ENCODE data around the gene NCR2.

DNA sequence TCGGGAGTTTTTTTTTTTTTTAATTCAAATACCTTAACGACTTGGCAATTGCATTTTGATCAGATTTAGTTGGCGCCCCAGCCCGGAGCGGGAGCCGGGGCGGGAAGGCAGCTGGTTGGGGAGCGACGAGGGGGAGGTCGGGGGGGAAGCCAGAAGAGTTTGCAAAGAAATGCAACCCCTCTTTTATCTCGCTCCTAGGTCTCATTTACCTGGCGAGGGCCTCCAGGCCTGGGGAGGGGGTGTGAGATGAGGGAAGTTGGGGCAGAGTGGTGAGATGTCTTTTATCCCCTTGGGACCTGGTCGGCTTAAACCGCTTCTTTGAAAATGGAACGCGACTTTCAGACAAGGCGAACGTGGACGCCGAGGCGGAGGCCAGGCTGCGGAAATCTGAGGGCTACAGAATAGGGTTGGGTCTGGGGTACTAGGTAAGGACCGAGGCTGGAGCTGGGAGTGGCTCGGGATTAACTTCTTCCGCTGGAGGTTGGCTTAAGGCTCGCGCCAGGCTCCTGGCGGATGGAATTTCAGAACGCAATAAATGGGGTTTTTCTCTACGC lies 40.3 kb downstream of the NCR2 start:
- no peak for TF ChIP-seq POLR2AphosphoS5 (IDR thresholded peaks at IDR 0.05)
- TF ChIP-seq, protein P1, sequence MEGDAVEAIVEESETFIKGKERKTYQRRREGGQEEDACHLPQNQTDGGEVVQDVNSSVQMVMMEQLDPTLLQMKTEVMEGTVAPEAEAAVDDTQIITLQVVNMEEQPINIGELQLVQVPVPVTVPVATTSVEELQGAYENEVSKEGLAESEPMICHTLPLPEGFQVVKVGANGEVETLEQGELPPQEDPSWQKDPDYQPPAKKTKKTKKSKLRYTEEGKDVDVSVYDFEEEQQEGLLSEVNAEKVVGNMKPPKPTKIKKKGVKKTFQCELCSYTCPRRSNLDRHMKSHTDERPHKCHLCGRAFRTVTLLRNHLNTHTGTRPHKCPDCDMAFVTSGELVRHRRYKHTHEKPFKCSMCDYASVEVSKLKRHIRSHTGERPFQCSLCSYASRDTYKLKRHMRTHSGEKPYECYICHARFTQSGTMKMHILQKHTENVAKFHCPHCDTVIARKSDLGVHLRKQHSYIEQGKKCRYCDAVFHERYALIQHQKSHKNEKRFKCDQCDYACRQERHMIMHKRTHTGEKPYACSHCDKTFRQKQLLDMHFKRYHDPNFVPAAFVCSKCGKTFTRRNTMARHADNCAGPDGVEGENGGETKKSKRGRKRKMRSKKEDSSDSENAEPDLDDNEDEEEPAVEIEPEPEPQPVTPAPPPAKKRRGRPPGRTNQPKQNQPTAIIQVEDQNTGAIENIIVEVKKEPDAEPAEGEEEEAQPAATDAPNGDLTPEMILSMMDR (IDR thresholded peaks at IDR 0.05): no peak
- no peak for TF ChIP-seq POLR2A (IDR thresholded peaks at IDR 0.05)

All from gastroesophageal sphincter (tissue), 3 donors.